ENCODE results near the gene TENT5A.

Gene TENT5A

DNA sequence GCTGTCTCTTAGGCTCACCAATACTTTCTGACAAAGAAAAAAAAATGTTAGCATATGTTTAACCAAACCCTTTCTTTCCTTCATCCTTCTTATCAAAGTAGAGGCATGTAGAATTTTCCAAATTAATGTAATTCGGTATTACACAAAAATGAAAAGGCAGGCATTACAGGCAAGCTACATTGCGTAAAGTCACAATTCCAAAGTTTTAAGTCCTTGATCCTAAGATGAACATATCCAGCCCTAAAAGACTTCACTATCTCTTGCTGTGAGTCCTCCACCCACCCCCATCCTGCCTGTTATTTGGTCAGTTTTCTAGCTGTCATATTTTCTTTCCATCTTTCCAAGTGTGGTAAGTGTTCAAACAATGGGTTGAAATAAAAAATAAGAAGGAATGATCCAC, 12.1 kb upstream of the TENT5A start:
- no peaks in the 10 kb centered on the region for H3K79me2 ChIP-seq
- TF ChIP-seq, protein P1, sequence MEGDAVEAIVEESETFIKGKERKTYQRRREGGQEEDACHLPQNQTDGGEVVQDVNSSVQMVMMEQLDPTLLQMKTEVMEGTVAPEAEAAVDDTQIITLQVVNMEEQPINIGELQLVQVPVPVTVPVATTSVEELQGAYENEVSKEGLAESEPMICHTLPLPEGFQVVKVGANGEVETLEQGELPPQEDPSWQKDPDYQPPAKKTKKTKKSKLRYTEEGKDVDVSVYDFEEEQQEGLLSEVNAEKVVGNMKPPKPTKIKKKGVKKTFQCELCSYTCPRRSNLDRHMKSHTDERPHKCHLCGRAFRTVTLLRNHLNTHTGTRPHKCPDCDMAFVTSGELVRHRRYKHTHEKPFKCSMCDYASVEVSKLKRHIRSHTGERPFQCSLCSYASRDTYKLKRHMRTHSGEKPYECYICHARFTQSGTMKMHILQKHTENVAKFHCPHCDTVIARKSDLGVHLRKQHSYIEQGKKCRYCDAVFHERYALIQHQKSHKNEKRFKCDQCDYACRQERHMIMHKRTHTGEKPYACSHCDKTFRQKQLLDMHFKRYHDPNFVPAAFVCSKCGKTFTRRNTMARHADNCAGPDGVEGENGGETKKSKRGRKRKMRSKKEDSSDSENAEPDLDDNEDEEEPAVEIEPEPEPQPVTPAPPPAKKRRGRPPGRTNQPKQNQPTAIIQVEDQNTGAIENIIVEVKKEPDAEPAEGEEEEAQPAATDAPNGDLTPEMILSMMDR (IDR thresholded peaks at IDR 0.05) = no peak
- H3K4me3 ChIP-seq (ENCODE audit: low read depth, low read length) = no peak overlapping the region

DNA sequence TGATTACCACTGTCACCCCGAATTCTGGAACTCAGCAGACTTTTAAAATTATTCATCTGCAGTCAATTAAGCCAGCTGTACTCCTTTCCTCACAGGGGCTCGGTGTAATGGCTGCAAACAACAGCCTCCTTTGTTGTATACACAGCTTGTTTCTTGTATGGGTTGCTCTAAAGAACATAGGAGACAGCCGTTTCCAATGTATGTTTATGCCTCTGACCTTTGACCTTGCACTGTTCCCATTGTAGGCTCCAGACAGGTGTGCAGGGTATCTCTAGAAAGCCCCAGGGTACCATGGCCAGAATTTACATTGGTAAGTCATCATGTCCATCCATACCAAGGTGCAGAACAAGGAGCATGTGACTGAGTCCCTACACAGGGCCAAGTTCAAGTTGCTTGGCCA, 11.5 kb upstream of the TENT5A start:
- Histone ChIP-seq H2AFZ (no peak overlapping the region), H3K79me2 (no peaks in the 10 kb centered on the region), H3K27me3 (ENCODE audit: control insufficient read depth, insufficient read depth, low read length) (no peaks in the 10 kb centered on the region), H3K4me1 (peaks cover 5% of the 10 kb centered on the region), H3K4me2 (ENCODE audit: low read length) (no peak overlapping the region), H3K9me3 (ENCODE audit: control insufficient read depth, low read length) (no peaks in the 10 kb centered on the region), H3K36me3 (ENCODE audit: control insufficient read depth, insufficient read depth, low read length) (no peaks in the 10 kb centered on the region), H3K27ac (no peak overlapping the region), H3K9ac (no peak overlapping the region), H3K4me3 (ENCODE audit: low read depth, low read length) (no peak overlapping the region)
- TF ChIP-seq, protein P1 (IDR thresholded peaks at IDR 0.05) = no peak

More for the DNA sequence above, 12.1 kb upstream of the TENT5A start:
- no peak overlapping the region for H3K27ac ChIP-seq
- no peaks in the 10 kb centered on the region for H3K9me3 ChIP-seq (ENCODE audit: control insufficient read depth, low read length)
- H3K4me1 ChIP-seq = peaks cover 5% of the 10 kb centered on the region
- H3K4me2 ChIP-seq (ENCODE audit: low read length) = no peak overlapping the region
- no peak overlapping the region for H2AFZ ChIP-seq
- H3K27me3 ChIP-seq (ENCODE audit: control insufficient read depth, insufficient read depth, low read length) = no peaks in the 10 kb centered on the region
- H3K36me3 ChIP-seq (ENCODE audit: control insufficient read depth, insufficient read depth, low read length) = no peaks in the 10 kb centered on the region
- H3K9ac ChIP-seq = no peak overlapping the region

DNA sequence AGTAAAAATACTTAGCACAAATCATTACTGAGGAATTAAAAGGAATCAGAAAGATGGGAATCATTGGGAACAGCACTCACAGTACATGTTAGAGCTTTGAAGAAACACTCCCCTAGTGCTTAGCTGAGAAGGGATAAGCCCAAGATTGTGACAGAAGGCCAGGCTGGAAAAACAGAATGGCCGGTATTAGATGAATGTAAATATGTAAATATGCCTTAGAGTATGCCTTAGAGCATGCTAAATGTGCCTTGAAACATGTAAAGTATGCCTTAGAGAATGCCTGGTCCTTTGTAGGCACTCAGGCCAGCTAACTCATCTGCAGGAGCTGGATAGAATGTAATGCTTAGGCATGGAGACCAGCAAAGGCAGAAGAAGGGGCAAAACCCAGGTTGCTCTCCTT, 10.6 kb upstream of the TENT5A start:
- TF ChIP-seq, protein P1 (IDR thresholded peaks at IDR 0.05) = no peak
- H3K9ac ChIP-seq = no peak overlapping the region
- no peaks in the 10 kb centered on the region for H3K79me2 ChIP-seq
- H3K27me3 ChIP-seq (ENCODE audit: control insufficient read depth, insufficient read depth, low read length) = no peaks in the 10 kb centered on the region
- H3K4me3 ChIP-seq (ENCODE audit: low read depth, low read length) = no peak overlapping the region
- no peak overlapping the region for H3K4me2 ChIP-seq (ENCODE audit: low read length)
- no peak overlapping the region for H3K27ac ChIP-seq
- peaks cover 5% of the 10 kb centered on the region for H3K4me1 ChIP-seq
- no peak overlapping the region for H2AFZ ChIP-seq
- H3K36me3 ChIP-seq (ENCODE audit: control insufficient read depth, insufficient read depth, low read length) = no peaks in the 10 kb centered on the region
- no peaks in the 10 kb centered on the region for H3K9me3 ChIP-seq (ENCODE audit: control insufficient read depth, low read length)

DNA sequence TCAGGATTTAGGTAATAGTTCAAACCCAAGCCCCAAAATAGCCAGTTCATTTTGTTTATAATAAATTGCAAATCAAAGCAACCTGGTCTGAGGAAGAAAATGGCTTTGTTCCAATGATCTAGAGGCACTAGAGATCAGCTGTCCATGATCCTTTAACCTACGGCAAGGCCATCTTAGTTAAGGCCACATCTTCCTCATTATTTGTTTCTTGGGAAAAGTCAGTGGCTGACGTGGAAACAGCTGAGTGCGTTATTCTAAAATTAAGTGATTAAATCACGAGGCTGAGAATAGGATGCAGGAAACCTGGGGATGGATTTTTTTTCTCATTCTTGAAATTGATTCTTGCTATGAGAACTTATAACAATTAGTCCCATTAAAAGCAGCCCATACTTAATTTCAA, 10.1 kb upstream of the TENT5A start:
- H3K9ac ChIP-seq = no peak overlapping the region
- H3K9me3 ChIP-seq (ENCODE audit: control insufficient read depth, low read length) = no peaks in the 10 kb centered on the region
- no peaks in the 10 kb centered on the region for H3K79me2 ChIP-seq
- H3K4me3 ChIP-seq (ENCODE audit: low read depth, low read length) = no peak overlapping the region
- no peaks in the 10 kb centered on the region for H3K36me3 ChIP-seq (ENCODE audit: control insufficient read depth, insufficient read depth, low read length)
- H3K4me2 ChIP-seq (ENCODE audit: low read length) = no peak overlapping the region
- H3K4me1 ChIP-seq = peaks cover 5% of the 10 kb centered on the region
- TF ChIP-seq, protein P1 (IDR thresholded peaks at IDR 0.05) = no peak
- no peak overlapping the region for H3K27ac ChIP-seq
- H3K27me3 ChIP-seq (ENCODE audit: control insufficient read depth, insufficient read depth, low read length) = no peaks in the 10 kb centered on the region
- no peak overlapping the region for H2AFZ ChIP-seq

DNA sequence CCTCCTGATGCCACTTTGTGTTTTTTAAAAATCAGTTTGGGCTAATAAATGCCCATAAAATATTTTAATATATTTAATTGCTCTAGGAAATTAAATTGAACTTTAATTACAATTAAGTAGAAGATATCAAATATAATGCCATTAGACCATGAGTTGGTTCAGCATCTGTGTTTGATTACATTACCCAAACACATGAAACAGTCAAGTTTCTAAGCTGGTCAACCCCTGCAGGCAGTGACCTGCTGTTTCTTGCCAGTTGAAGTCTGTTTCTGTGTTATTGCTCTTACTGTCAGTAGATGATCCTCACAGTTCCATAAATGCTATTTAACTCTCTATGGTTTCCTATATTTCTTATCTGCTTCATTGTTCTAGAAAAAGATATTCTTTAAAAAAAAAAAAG, 9.7 kb upstream of the TENT5A start:
- no peaks in the 10 kb centered on the region for H3K27me3 ChIP-seq (ENCODE audit: control insufficient read depth, insufficient read depth, low read length)
- no peaks in the 10 kb centered on the region for H3K9me3 ChIP-seq (ENCODE audit: control insufficient read depth, low read length)
- H2AFZ ChIP-seq = no peak overlapping the region
- no peak overlapping the region for H3K4me3 ChIP-seq (ENCODE audit: low read depth, low read length)
- H3K4me2 ChIP-seq (ENCODE audit: low read length) = no peak overlapping the region
- H3K27ac ChIP-seq = no peak overlapping the region
- H3K36me3 ChIP-seq (ENCODE audit: control insufficient read depth, insufficient read depth, low read length) = no peaks in the 10 kb centered on the region
- TF ChIP-seq, protein P1 (IDR thresholded peaks at IDR 0.05) = no peak
- no peak overlapping the region for H3K9ac ChIP-seq
- no peaks in the 10 kb centered on the region for H3K79me2 ChIP-seq
- peaks cover under 1% of the 10 kb centered on the region for H3K4me1 ChIP-seq

Data from parathyroid adenoma (tissue), 2 donors.